ENCODE results near the gene PTPRT. TPM values are rescaled to one million over a fixed set of nuclear protein-coding genes. Genes with fewer than 3 reads are reported as not detected.
"Not testable (repeated sequence)": the region's sequence is repeated elsewhere in the genome, so short reads cannot be mapped to it uniquely, and the experiment has no call there.

The PTPRT gene
- polyA plus RNA-seq, 1 experiment, result not detected

- Histone ChIP-seq H3K27me3 (ENCODE audit: control insufficient read depth, insufficient read depth, low read length) (no peaks in the 10 kb centered on the region), H3K36me3 (ENCODE audit: control insufficient read depth, insufficient read depth, low read length) (no peaks in the 10 kb centered on the region), H3K4me3 (ENCODE audit: low read depth, low read length) (no peak overlapping the region)
- POLR2A ChIA-PET, result no interaction called here
- DNase-seq (ENCODE audit: low read depth), result no peak
- CTCF ChIA-PET, result no interaction called here
- TF ChIP-seq CTCF (IDR thresholded peaks at IDR 0.05; ENCODE audit: insufficient read depth, low read depth, low read length), result no peak
These were observed 977.3 kb downstream of the PTPRT start for GRCh38 chr20:42212391-42212790.

- H3K27me3 ChIP-seq (ENCODE audit: control insufficient read depth, insufficient read depth, low read length); CTCF ChIA-PET; POLR2A ChIA-PET; H3K36me3 ChIP-seq (ENCODE audit: control insufficient read depth, insufficient read depth, low read length); H3K4me3 ChIP-seq (ENCODE audit: low read depth, low read length); DNase-seq (ENCODE audit: low read depth): not testable (repeated sequence)
These were observed 983.1 kb downstream of the PTPRT start for GRCh38 chr20:42206557-42206956.

GRCh38 chr20:42204109-42204660 lies 985.5 kb downstream of the PTPRT start:
- no peaks in the 10 kb centered on the region for H3K36me3 ChIP-seq (ENCODE audit: control insufficient read depth, insufficient read depth, low read length)
- ChIA-PET POLR2A (no interaction called here), CTCF (no interaction called here)
- no peak for TF ChIP-seq CTCF (IDR thresholded peaks at IDR 0.05; ENCODE audit: insufficient read depth, low read depth, low read length)
- H3K27me3 ChIP-seq (ENCODE audit: control insufficient read depth, insufficient read depth, low read length), result no peaks in the 10 kb centered on the region
- no peak for DNase-seq (ENCODE audit: low read depth)
- no peak overlapping the region for H3K4me3 ChIP-seq (ENCODE audit: low read depth, low read length)

- no peak for TF ChIP-seq CTCF (IDR thresholded peaks at IDR 0.05; ENCODE audit: insufficient read depth, low read depth, low read length)
- no peak overlapping the region for H3K4me3 ChIP-seq (ENCODE audit: low read depth, low read length)
- no peaks in the 10 kb centered on the region for H3K36me3 ChIP-seq (ENCODE audit: control insufficient read depth, insufficient read depth, low read length)
- POLR2A ChIA-PET, result no interaction called here
- no peaks in the 10 kb centered on the region for H3K27me3 ChIP-seq (ENCODE audit: control insufficient read depth, insufficient read depth, low read length)
- CTCF ChIA-PET, result no interaction called here
- DNase-seq (ENCODE audit: low read depth), result no peak
These were observed 992.1 kb downstream of the PTPRT start for GRCh38 chr20:42197599-42197998.

- H3K36me3 ChIP-seq (ENCODE audit: control insufficient read depth, insufficient read depth, low read length), result no peaks in the 10 kb centered on the region
- ChIA-PET CTCF (no interaction called here), POLR2A (no interaction called here)
- H3K4me3 ChIP-seq (ENCODE audit: low read depth, low read length), result no peak overlapping the region
- no peaks in the 10 kb centered on the region for H3K27me3 ChIP-seq (ENCODE audit: control insufficient read depth, insufficient read depth, low read length)
- no peak for TF ChIP-seq CTCF (IDR thresholded peaks at IDR 0.05; ENCODE audit: insufficient read depth, low read depth, low read length)
- DNase-seq (ENCODE audit: low read depth), result no peak
These were observed 996.6 kb downstream of the PTPRT start for GRCh38 chr20:42193119-42193518.

GRCh38 chr20:42192321-42192720 lies 997.4 kb downstream of the PTPRT start:
- no peak for TF ChIP-seq CTCF (IDR thresholded peaks at IDR 0.05; ENCODE audit: insufficient read depth, low read depth, low read length)
- Histone ChIP-seq H3K36me3 (ENCODE audit: control insufficient read depth, insufficient read depth, low read length) (no peaks in the 10 kb centered on the region), H3K27me3 (ENCODE audit: control insufficient read depth, insufficient read depth, low read length) (no peaks in the 10 kb centered on the region), H3K4me3 (ENCODE audit: low read depth, low read length) (no peak overlapping the region)
- ChIA-PET POLR2A (no interaction called here), CTCF (no interaction called here)
- no peak for DNase-seq (ENCODE audit: low read depth)

Measured in BJ (cell line).